Smooth muscle cell (in vitro differentiated cells): Measurements from ENCODE around the gene CNDP2. TPM values are rescaled to one million over a fixed set of nuclear protein-coding genes. Genes with fewer than 3 reads are reported as not detected.

Experiments used
- DNase-seq: peaks from one replicate; lab custom pipeline; 2025; ENCODE audit not compliant: unreplicated experiment; lab: John Stamatoyannopoulos, UW
- H2AFZ ChIP-seq: fragments of 200-600 bp; sonication (generic); 2 replicates; pipeline ENCODE4 v1.6.0; 2016; ENCODE audit warnings: antibody characterized with exemption, low read depth, mild to moderate bottlenecking
- H3F3A ChIP-seq: fragments of 200-600 bp; sonication (generic); 2 replicates; pipeline ENCODE4 v1.6.0; 2017; ENCODE audit warnings: antibody characterized with exemption, low read depth
- H3K27ac ChIP-seq: fragments of 200-600 bp; sonication (generic); 2 replicates; pipeline ENCODE4 v1.5.1; 2016; ENCODE audit warnings: low read depth, mild to moderate bottlenecking
- H3K27me3 ChIP-seq: fragments of 200-600 bp; sonication (generic); 2 replicates; pipeline ENCODE4 v1.6.1; 2016; ENCODE audit warnings: low read depth, mild to moderate bottlenecking
- H3K36me3 ChIP-seq: fragments of 200-600 bp; sonication (generic); 2 replicates; pipeline ENCODE4 v1.5.1; 2016; ENCODE audit warnings: low read depth
- H3K4me1 ChIP-seq: fragments of 200-600 bp; sonication (generic); 2 replicates; pipeline ENCODE4 v1.5.1; 2016; ENCODE audit warnings: low read depth
- H3K4me2 ChIP-seq: fragments of 200-600 bp; sonication (generic); 2 replicates; pipeline ENCODE4 v1.6.0; 2016; ENCODE audit warnings: mild to moderate bottlenecking
- H3K4me3 ChIP-seq: fragments of 200-600 bp; sonication (generic); 2 replicates; pipeline ENCODE4 v1.5.1; 2016; ENCODE audit warnings: mild to moderate bottlenecking
- H3K79me2 ChIP-seq: fragments of 200-600 bp; sonication (generic); 2 replicates; pipeline ENCODE4 v1.6.0; 2016; ENCODE audit warnings: low read depth, mild to moderate bottlenecking
- H3K9ac ChIP-seq: fragments of 200-600 bp; sonication (generic); 2 replicates; pipeline ENCODE4 v1.6.0; 2016; ENCODE audit warnings: low read depth
- H3K9me3 ChIP-seq: fragments of 200-600 bp; sonication (generic); replicated peaks from 2 replicates; pipeline ENCODE4 v1.5.1; 2016; ENCODE audit warnings: low read depth
- H4K20me1 ChIP-seq: fragments of 200-600 bp; sonication (generic); 2 replicates; pipeline ENCODE4 v1.6.0; 2016; ENCODE audit warnings: low read depth
- CTCF ChIP-seq: fragments of 200-600 bp; sonication (generic); IDR thresholded peaks from 2 replicates; pipeline ENCODE4 v1.5.1; 2017; ENCODE audit warnings: borderline replicate concordance, mild to moderate bottlenecking, antibody characterized with exemption; ENCODE audit not compliant: insufficient read depth, poor library complexity, severe bottlenecking
- WGBS: methylation state at CpG from one replicate; pipeline ENCODE4 v1.1.7; 2016; ENCODE audit warnings: low lambda C conversion rate; 5-methylcytosine and 5-hydroxymethylcytosine counted together
- polyA plus RNA-seq: library from polyadenylated mRNA; unstranded; fragments of >200 nt; fragmentation: Nextera tagmentation; extraction: Ambion mirVana; gene quantifications from 2 replicates; pipeline ENCODE4 v1.2.1, GENCODE V29; 2016
- total RNA-seq: library from RNA; depleted of rRNA; stranded (reverse); fragments of >200 nt; gene quantifications from 2 replicates; pipeline ENCODE4 v1.2.3, GENCODE V29; 2014

Gene CNDP2
- total and polyA plus RNA-seq, 2 experiments from 2014 or later, result 48.0 to 64.1 TPM

GRCh38 chr18:74570266-74570665 is 74.1 kb downstream of the CNDP2 start:
- no peak overlapping the region for H2AFZ ChIP-seq
- no peak overlapping the region for H3K9ac ChIP-seq
- H4K20me1 ChIP-seq, result no peaks in the 10 kb centered on the region
- no peaks in the 10 kb centered on the region for H3K27me3 ChIP-seq
- no peaks in the 10 kb centered on the region for H3K36me3 ChIP-seq
- no peaks in the 10 kb centered on the region for H3F3A ChIP-seq
- H3K79me2 ChIP-seq, result no peaks in the 10 kb centered on the region
- H3K4me1 ChIP-seq, result no peaks in the 10 kb centered on the region
- DNase-seq, result no peak
- no peak overlapping the region for H3K4me2 ChIP-seq
- no peak overlapping the region for H3K27ac ChIP-seq
- no peak overlapping the region for H3K4me3 ChIP-seq
- TF ChIP-seq CTCF, result no peak
- H3K9me3 ChIP-seq, result no peaks in the 10 kb centered on the region
- WGBS, result 47% methylated on average over 4 of the region's 4 CpGs

GRCh38 chr18:74571895-74572680 is 75.9 kb downstream of the CNDP2 start:
- TF ChIP-seq CTCF, result no peak
- Histone ChIP-seq H3K4me1 (no peaks in the 10 kb centered on the region), H3K4me2 (no peak overlapping the region), H2AFZ (no peak overlapping the region), H3F3A (no peaks in the 10 kb centered on the region), H4K20me1 (no peaks in the 10 kb centered on the region), H3K4me3 (no peak overlapping the region), H3K27ac (no peak overlapping the region), H3K9ac (no peak overlapping the region), H3K27me3 (no peaks in the 10 kb centered on the region), H3K9me3 (no peaks in the 10 kb centered on the region), H3K36me3 (no peaks in the 10 kb centered on the region), H3K79me2 (no peaks in the 10 kb centered on the region)
- DNase-seq, result no peak
- WGBS, result 90% methylated on average over 12 of the region's 12 CpGs

GRCh38 chr18:74573053-74573452 is 76.9 kb downstream of the CNDP2 start:
- Histone ChIP-seq H3K4me1 (no peaks in the 10 kb centered on the region), H2AFZ (no peak overlapping the region)

More at GRCh38 chr18:74573053-74573452, 76.9 kb downstream of the CNDP2 start:
- no peak for DNase-seq
- Histone ChIP-seq H4K20me1 (no peaks in the 10 kb centered on the region), H3K4me2 (no peak overlapping the region), H3K9me3 (no peaks in the 10 kb centered on the region), H3F3A (no peaks in the 10 kb centered on the region), H3K36me3 (no peaks in the 10 kb centered on the region), H3K9ac (no peak overlapping the region), H3K79me2 (no peaks in the 10 kb centered on the region), H3K27ac (no peak overlapping the region), H3K27me3 (no peaks in the 10 kb centered on the region), H3K4me3 (no peak overlapping the region)
- no peak for TF ChIP-seq CTCF

Other genes starting within 250 kb of the CNDP2 start
- 52.8 and 61.5 TPM in 2 replicates for gene CYB5A, start 204.4 kb upstream of the CNDP2 start, total RNA-seq
- gene CYB5A, start 204.4 kb upstream of the CNDP2 start, polyA plus RNA-seq, result 77.6 and 83.2 TPM in 2 replicates
- gene C18orf63, start 180.5 kb upstream of the CNDP2 start, total RNA-seq, result not detected in 2 replicates
- not detected in 2 replicates for gene C18orf63, start 180.5 kb upstream of the CNDP2 start, polyA plus RNA-seq
- not detected in 2 replicates for gene DIPK1C, start 39.1 kb upstream of the CNDP2 start, total RNA-seq
- not detected in 2 replicates for gene DIPK1C, start 39.1 kb upstream of the CNDP2 start, polyA plus RNA-seq
- gene CNDP1, start 38.1 kb downstream of the CNDP2 start, total RNA-seq, result 0.18 TPM in 1 of 2 replicates, not detected in the other
- gene CNDP1, start 38.1 kb downstream of the CNDP2 start, polyA plus RNA-seq, result not detected in 2 replicates
- 11.5 and 13.0 TPM in 2 replicates for gene ZNF407, start 101.5 kb downstream of the CNDP2 start, total RNA-seq
- gene ZNF407, start 101.5 kb downstream of the CNDP2 start, polyA plus RNA-seq, result 4.1 and 4.5 TPM in 2 replicates